HG02870 (cell line): ENCODE results near the gene PSORS1C1.
"Not testable (repeated sequence)": the region's sequence is repeated elsewhere in the genome, so short reads cannot be mapped to it uniquely, and the experiment has no call there.

ENCODE experiments used
- ATAC-seq: cut with Tn5 transposase; IDR thresholded peaks from one replicate; pipeline ENCODE4 v1.9.1; 2021; ENCODE audit warnings: mild to moderate bottlenecking, moderate library complexity; ENCODE audit not compliant: unreplicated experiment

The PSORS1C1 gene, protein sequence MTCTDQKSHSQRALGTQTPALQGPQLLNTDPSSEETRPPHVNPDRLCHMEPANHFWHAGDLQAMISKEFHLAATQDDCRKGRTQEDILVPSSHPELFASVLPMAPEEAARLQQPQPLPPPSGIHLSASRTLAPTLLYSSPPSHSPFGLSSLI

GRCh38 chr6:31114541-31114878, at the start of gene PSORS1C1:
Gene PSORS1C1, plus strand, starts transcription at chr6:31114800. Its CDS starts 14,833 bp downstream, at chr6:31129633.
- ATAC-seq = no peak

DNA sequence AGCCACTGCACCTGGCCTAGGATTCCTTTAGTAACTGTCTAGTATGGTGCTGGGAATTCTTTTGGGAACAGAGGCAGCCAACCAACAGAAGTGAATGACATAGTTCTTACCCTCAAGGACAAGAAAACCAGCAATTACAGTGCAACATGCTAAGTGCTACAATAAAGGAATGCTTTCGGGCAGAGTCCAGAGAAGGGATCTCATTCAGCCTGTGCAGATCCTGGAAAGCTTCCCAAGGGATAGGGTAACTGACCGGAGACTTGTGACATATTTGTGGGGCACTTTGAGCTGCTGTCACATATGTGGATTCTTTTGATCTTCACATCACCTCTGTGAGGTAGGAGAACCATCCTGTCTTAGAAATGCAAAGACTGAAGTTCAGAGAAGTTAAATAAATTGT, 49.0 kb upstream of the PSORS1C1 start:
- no peak for ATAC-seq

DNA sequence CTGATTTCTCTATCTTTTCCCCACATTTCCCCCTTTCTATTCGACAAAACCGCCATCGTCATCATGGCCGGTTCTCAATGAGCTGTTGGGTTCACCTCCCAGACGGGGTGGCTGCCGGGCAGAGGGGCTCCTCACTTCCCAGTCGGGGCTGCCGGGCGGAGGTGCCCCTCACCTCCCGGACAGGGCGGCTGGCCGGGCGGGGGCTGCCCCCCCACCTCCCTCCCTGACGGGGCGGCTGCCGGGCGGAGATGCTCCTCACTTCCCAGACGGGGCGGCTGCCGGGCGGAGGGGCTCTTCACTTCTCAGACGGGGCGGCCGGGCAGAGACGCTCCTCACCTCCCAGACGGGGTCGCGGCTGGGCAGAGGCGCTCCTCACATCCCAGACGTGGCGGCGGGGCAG, 47.6 kb upstream of the PSORS1C1 start:
- not testable (repeated sequence) for ATAC-seq

- ATAC-seq = not testable (repeated sequence)
These were observed 46.5 kb upstream of the PSORS1C1 start for GRCh38 chr6:31067891-31068668.

- ATAC-seq = no peak
These were observed 45.8 kb upstream of the PSORS1C1 start for GRCh38 chr6:31068669-31069340.

GRCh38 chr6:31070711-31071197, 43.8 kb upstream of the PSORS1C1 start:
- no peak for ATAC-seq

GRCh38 chr6:31074401-31074800, 40.2 kb upstream of the PSORS1C1 start:
- no peak for ATAC-seq

GRCh38 chr6:31075528-31075927, 39.1 kb upstream of the PSORS1C1 start:
- no peak for ATAC-seq

GRCh38 chr6:31076611-31077010, 38.0 kb upstream of the PSORS1C1 start:
- no peak for ATAC-seq

DNA sequence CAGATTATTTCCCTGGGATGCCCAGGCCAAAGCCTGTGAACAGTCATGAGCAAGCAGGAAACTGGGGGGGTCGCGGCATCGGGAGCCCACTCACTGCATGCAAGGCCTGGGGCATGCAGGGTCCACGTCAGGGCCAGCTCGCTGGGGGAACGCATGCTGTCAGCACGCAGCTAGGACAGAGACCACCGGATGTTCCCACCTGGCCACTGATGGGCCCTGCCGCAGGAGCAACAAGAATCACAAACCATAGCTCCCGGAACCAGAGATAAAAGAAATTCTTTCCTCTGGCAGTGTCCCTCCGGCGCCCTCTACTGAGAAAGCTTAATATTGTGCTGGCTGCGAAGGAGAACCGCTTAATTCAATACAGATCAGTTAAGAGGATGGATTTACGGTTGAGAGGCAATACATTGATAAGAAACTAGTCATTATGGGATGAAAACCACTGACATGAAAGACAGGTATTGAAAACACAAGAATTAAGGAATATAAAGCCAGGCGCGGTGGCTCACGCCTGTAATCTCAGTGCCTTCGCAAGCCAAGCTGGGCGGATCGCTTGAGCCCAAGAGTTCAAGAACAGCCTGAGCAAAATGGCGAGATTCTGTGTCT, 34.8 kb upstream of the PSORS1C1 start:
- no peak for ATAC-seq

DNA sequence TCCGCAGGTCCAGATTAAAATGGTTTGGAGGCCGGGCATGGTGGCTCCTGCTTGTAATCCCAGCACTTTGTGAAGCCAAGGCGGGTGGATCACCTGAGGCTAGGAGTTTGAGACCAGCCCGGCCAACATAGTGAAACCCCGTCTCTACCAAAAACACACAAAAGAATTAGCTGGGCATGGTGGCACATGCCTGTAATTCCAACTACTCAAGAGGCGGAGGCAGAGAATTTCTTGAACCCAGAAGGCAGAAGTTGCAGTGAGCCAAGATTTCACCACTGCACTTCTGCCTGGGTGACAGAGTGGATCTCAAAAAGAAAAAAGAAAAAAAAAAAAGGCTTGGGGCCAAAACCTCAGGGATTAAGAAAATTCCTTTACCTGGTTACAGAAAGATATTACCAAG, 32.7 kb upstream of the PSORS1C1 start:
- no peak for ATAC-seq

DNA sequence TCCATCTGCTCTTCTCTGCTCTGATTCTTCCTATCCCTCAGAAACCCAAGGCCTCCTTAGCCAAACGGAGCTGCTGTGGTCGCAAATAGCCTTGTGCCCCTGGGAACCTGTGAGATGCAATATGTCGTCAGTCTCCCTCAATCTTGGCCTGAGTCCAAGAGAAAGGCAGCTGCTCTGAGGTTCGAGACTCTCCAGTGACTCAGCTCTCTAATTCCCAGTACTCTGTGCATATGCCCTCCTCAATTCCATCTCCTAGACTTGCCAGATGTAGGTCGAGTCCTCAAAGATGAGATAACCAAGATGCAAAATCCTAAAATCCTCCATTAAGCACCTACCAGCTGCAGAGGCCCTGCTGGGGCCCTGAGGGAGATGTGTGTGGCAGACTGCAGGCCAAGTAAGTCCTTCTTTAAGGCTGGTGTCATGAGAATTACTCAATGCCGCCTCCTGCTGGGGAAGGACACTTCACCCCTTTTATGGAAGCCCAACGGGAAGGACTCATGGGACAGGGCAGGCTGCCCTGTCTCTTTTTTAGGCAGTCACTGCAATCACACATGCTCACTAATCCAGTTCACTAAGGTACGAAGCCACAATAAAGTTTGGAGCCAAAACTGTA, 30.8 kb upstream of the PSORS1C1 start:
- no peak for ATAC-seq

- ATAC-seq = no peak
These were observed 27.7 kb upstream of the PSORS1C1 start for GRCh38 chr6:31086788-31087440.

- ATAC-seq = peak; percentile 59
These were observed 27.0 kb upstream of the PSORS1C1 start for GRCh38 chr6:31087494-31088089.

- ATAC-seq = no peak
These were observed 24.2 kb upstream of the PSORS1C1 start for GRCh38 chr6:31090275-31090972.

- ATAC-seq = no peak
These were observed 23.6 kb upstream of the PSORS1C1 start for GRCh38 chr6:31090973-31091364.

- no peak for ATAC-seq
These were observed 22.9 kb upstream of the PSORS1C1 start for GRCh38 chr6:31091680-31092079.

DNA sequence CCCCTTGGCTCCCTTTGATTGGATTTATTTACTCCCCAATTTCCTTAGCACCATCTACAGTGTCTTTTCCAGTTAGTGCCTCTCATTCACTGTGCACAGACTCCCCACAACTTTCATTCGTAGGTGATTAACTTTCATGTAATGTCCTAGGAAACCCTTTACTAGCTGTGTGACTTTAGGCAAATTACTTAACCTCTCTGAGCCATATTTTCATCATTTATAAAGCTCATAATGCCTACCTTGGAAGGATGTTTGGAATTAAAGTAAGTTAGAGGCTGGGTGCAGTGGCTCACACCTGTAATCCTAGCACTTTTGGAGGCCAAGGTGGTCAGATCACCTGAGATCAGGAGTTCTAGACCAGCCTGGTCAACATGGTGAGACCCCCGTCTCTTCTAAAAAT, 22.4 kb upstream of the PSORS1C1 start:
- no peak for ATAC-seq

DNA sequence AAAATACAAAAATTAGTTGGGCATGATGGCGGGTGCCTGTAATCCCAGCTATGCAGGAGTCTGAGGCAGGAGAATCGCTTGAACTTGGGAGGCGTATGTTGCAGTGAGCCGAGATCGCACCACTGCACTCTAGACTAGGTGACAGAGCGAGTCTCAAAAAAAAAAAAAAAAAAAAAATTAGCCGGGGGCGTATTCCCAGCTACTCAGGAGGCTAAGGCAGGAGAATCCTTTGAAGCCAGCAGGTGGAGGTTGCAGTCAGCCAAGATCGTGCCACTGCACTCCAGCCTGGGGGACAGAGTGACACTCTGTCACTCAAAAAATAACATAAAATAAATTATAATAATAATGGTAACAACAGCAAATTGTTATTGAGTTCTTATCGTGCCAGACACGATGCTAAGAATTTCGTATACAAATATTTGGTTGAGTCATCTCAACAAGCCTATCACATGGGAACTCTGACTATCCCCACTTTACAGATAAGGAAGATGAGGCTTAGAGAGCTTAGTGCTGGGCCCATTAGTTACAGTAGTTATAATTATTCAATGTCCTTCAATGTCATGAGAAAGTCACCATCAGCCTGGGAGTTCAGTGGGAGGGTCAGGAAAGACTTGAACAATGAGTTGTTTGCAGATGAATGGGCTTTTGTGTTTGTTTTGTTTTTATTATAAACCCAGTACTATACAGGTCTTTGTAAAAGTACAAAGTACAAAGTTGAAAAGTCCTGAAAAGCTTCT, 21.7 kb upstream of the PSORS1C1 start:
- no peak for ATAC-seq
